Heart left ventricle (tissue), 16 donors: ENCODE measurements around the gene BRF1. TPM values are rescaled to one million over a fixed set of nuclear protein-coding genes. Genes with fewer than 3 reads are reported as not detected.
"Not testable (repeated sequence)": the region's sequence is repeated elsewhere in the genome, so short reads cannot be mapped to it uniquely, and the experiment has no call there.

Experiments
- ATAC-seq, 4 donors: fragments of 200-7000 bp; cut with Tn5 transposase; one replicate each; pipeline ENCODE4 v1.9.1; 2020 to 2022; ENCODE audit warnings: moderate library complexity in 4 of 4, mild to moderate bottlenecking in 3 of 4, moderate number of reproducible peaks in 1 of 4
- DNase-seq, 5 donors: peaks; one replicate each; pipeline ENCODE4 v3.0.0-alpha.2; 2020
- H3K27ac ChIP-seq, 12 donors: fragments of 200-600 bp; sonication (generic) in 4 of 12; one replicate each; pipeline versions ENCODE4 v1.5.0 to v1.8.0; 2016 to 2022; ENCODE audit warnings: mild to moderate bottlenecking in 2 of 12
- H3K27me3 ChIP-seq, 9 donors: fragments of 200-600 bp; sonication (generic) in 2 of 9; one replicate each; pipeline versions ENCODE4 v1.5.1 to v1.8.0; 2016 to 2022; ENCODE audit warnings: mild to moderate bottlenecking in 3 of 9
- H3K36me3 ChIP-seq, 9 donors: fragments of 200-600 bp; sonication (generic) in 2 of 9; one replicate each; pipeline versions ENCODE4 v1.5.0 to v1.8.0; 2018 to 2022; ENCODE audit warnings: mild to moderate bottlenecking in 2 of 9
- H3K4me1 ChIP-seq, 12 donors: fragments of 200-600 bp; sonication (generic) in 4 of 12; one replicate each; pipeline versions ENCODE4 v1.5.0 to v1.8.0; 2016 to 2022; ENCODE audit warnings: mild to moderate bottlenecking in 3 of 12
- H3K4me3 ChIP-seq, 12 donors: fragments of 200-600 bp; sonication (generic) in 4 of 12; one replicate each; pipeline versions ENCODE4 v1.5.0 to v1.8.0; 2017 to 2022; ENCODE audit warnings: mild to moderate bottlenecking in 9 of 12, moderate library complexity in 4 of 12
- H3K9me3 ChIP-seq, 12 donors: fragments of 200-600 bp; sonication (generic) in 4 of 12; one replicate each; pipeline versions ENCODE4 v1.5.0 to v1.8.0; 2016 to 2022; ENCODE audit warnings: mild to moderate bottlenecking in 1 of 12
- CTCF ChIP-seq, 12 donors: fragments of 200-600 bp; sonication (generic) in 4 of 12; IDR thresholded peaks; one replicate each; pipeline versions ENCODE4 v1.5.0 to v1.8.0; 2018 to 2022; ENCODE audit warnings: antibody characterized with exemption in 12 of 12, mild to moderate bottlenecking in 5 of 12
- POLR2A ChIP-seq, 2 donors: fragments of 450-650 bp; IDR thresholded peaks; one replicate each; pipeline ENCODE4 v1.6.1; 2017; ENCODE audit warnings: antibody characterized with exemption in 2 of 2, mild to moderate bottlenecking in 2 of 2, moderate library complexity in 2 of 2
- WGBS, 4 donors: extraction: QIAGEN DNeasy Blood & Tissue Kit in 2 of 4; methylation state at CpG; one replicate each; pipeline versions ENCODE4 v1.1.5 to v1.1.7; 2013 to 2018; 5-methylcytosine and 5-hydroxymethylcytosine counted together
- intact Hi-C, 10 donors: fragments of 100-400 bp; cut with DNase I; formaldehyde crosslinking; loops; one replicate each; pipeline versions ENCODE4 v1.11.1 to v1.14.2; 2022
- polyA plus RNA-seq, 2 donors: library from polyadenylated mRNA; stranded (reverse); fragments of 200-250 nt; gene quantifications; one replicate each; pipeline ENCODE4 v1.2.3, GENCODE V29; 2013
- total RNA-seq, 9 donors: library from RNA; depleted of rRNA in 2 of 9; stranded (reverse); fragments of >200 nt in 2 of 9; fragmentation: NEBNext Ultra II Directional in 3 of 9; extraction: Animal tissue kit (Norgen Biotek cat#: 25700) in 3 of 9; gene quantifications; one replicate each; pipeline versions ENCODE4 v1.1.0 to v1.2.4, GENCODE V29; 2016 to 2023
- donor health status: ischemic (EF 13 %, LVEDD 7.1; RV severe dilation, severe dysfunction).
- donor health status: healthy with polysubstance abuse.
- donor health status: DM: no; HTN: yes; CAD: no.
- donor health status: DM: no; HTN: no; CAD: no.
- donor health status: ischemic (EF 25% LVEDD 6.9; RV normal size, moderate dysfunction).
- donor health status: ischemic (EF 25% LVEDD 5.7; RV mildly dilated, moderate dysfunction).
- donor health status: healthy.
- donor health status: DM: yes; HTN: yes; CAD: no.
- donor health status: ischemic (EF 35%, LVEDD 5.7; RV mildly dilated, moderate dysfunction).
- donor health status: nonischemic (EF 11% LVEDD 7.7; RV severe dilation, severe dysfunction).
- donor health status: DM: yes; HTN: yes; CAD: no.
- donor health status: PGD.
- donor health status: ischemic (EF 29% LVEDD 5.4; RV normal size, mild dysfunction).
- donor health status: nonischemic (EF 23%, LVEDD 6.1; RV moderate dilation, normal function).

BRF1 gene
- total and polyA plus RNA-seq, 11 donors, result 13.3 to 25.3 (median 18.7) TPM

DNA sequence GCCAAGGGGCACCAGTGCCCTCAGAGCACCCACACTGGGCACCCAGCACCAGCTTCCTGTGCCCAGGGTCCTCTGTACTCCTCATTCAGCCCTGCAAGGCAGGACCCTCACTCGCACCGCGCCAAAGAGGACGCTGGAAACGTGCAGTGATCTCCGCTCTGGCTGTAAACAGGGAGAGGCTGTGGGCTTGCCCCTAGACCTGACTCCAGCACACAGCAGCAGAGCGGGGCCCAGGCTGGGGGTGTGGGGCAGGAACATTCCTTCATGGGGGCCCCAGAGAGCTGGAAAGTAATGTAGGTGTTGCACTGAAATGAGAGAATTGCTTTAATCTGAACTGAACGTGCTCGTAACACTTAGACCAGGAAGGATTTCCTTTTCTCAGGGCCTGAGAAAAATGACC is 5.0 kb upstream of the BRF1 start:
- H3K27ac ChIP-seq, result peak overlapping the region in 1 of 12 donors; percentile 20
- H3K27me3 ChIP-seq, result no peaks in the 10 kb centered on the region
- WGBS, 4 donors, result 80 to 92% (median 82%) methylated on average over 8 to 9 of the region's 9 CpGs
- no peaks in the 10 kb centered on the region for H3K9me3 ChIP-seq
- peaks cover 0 to 19% (median 0%) of the 10 kb centered on the region in 12 donors for H3K4me1 ChIP-seq
- no peak for DNase-seq
- ATAC-seq, result no peak
- intact Hi-C loops, result no loop called here
- no peaks in the 10 kb centered on the region for H3K36me3 ChIP-seq
- no peak overlapping the region for H3K4me3 ChIP-seq
- TF ChIP-seq CTCF (IDR thresholded peaks at IDR 0.05) (no peak), POLR2A (IDR thresholded peaks at IDR 0.05) (no peak)

DNA sequence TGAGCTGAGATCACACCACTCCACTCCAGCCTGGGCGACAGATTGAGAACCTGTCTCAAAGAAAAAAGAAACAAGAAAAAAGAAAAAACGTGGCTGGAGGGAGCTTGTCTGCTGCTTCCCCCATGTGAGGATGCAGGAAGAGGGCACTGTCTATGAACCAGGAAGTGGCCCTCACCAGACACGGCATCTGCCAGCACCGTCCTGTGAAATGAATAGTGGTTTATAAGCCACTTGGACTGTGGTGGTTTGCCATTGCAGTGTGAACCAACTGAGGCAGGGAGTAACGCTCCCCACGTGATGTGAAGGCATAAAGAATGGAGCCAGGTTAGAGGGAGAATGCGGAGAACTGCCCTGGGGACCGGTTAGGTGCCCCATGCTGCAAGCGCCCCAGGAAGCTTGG is 4.5 kb upstream of the BRF1 start:
- peak overlapping the region in 1 of 12 donors; percentile 20 for H3K27ac ChIP-seq
- DNase-seq (no peak), ATAC-seq (no peak)
- H3K4me3 ChIP-seq, result no peak overlapping the region
- no peaks in the 10 kb centered on the region for H3K36me3 ChIP-seq
- peaks cover 0 to 19% (median 0%) of the 10 kb centered on the region in 12 donors for H3K4me1 ChIP-seq
- TF ChIP-seq POLR2A (IDR thresholded peaks at IDR 0.05) (no peak), CTCF (IDR thresholded peaks at IDR 0.05) (no peak)
- intact Hi-C loops, result no loop called here
- no peaks in the 10 kb centered on the region for H3K27me3 ChIP-seq
- H3K9me3 ChIP-seq, result no peaks in the 10 kb centered on the region
- WGBS, 4 donors, result 79 to 87% (median 84%) methylated on average over 9 of the region's 9 CpGs

- H3K36me3 ChIP-seq, result no peaks in the 10 kb centered on the region
- ATAC-seq (no peak), DNase-seq (no peak)
- intact Hi-C loops, result loop anchor here in 3 of 10 donors (5.0 kb wide), 2 partner anchors 48 to 188 kb away; partner anchors contain the start of gene TEDC1 (in 1 of the 3)
- TF ChIP-seq POLR2A (IDR thresholded peaks at IDR 0.05), result no peak
- H3K9me3 ChIP-seq, result no peaks in the 10 kb centered on the region
- H3K4me3 ChIP-seq, result no peak overlapping the region
- H3K27me3 ChIP-seq, result no peaks in the 10 kb centered on the region
- peaks cover 0 to 26% (median 5%) of the 10 kb centered on the region in 12 donors for H3K4me1 ChIP-seq
- WGBS, 4 donors, result 81 to 91% (median 88%) methylated on average over 9 of the region's 9 CpGs
- H3K27ac ChIP-seq, result no peak overlapping the region
Observed at GRCh38 chr14:105304565-105304964, 3.8 kb upstream of the BRF1 start.

DNA sequence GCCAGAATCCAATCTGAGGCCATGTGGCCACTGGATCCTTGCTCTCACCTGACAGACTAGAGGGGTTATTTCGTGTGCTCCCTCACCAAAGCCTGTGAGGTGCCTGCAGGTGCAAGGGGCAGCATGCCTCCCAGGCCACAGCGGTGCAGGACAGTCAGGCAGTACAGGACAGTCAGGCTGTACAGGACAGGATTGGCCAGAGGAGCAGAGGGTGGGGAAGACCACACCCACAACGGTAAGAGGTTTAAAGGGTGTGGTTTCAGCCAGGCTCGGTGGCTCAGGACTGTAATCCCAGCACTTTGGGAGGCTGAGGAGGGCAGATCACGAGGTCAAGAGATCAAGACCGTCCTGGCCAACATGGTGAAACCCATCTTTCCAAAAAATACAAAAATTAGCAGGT is 3.1 kb upstream of the BRF1 start:
- TF ChIP-seq POLR2A (IDR thresholded peaks at IDR 0.05) (no peak), CTCF (IDR thresholded peaks at IDR 0.05) (no peak)
- ATAC-seq (no peak), DNase-seq (no peak)
- H3K27me3 ChIP-seq, result no peaks in the 10 kb centered on the region
- no peaks in the 10 kb centered on the region for H3K9me3 ChIP-seq
- H3K36me3 ChIP-seq, result no peaks in the 10 kb centered on the region
- no peak overlapping the region for H3K4me3 ChIP-seq
- intact Hi-C loops, result loop anchor here in 3 of 10 donors (5.0 kb wide), 2 partner anchors 48 to 188 kb away; partner anchors contain the start of gene TEDC1 (in 1 of the 3)
- 74 to 81% (median 79%) methylated on average over 5 to 6 of the region's 6 CpGs for WGBS, 4 donors
- peaks cover 0 to 32% (median 11%) of the 10 kb centered on the region in 12 donors for H3K4me1 ChIP-seq
- H3K27ac ChIP-seq, result no peak overlapping the region

DNA sequence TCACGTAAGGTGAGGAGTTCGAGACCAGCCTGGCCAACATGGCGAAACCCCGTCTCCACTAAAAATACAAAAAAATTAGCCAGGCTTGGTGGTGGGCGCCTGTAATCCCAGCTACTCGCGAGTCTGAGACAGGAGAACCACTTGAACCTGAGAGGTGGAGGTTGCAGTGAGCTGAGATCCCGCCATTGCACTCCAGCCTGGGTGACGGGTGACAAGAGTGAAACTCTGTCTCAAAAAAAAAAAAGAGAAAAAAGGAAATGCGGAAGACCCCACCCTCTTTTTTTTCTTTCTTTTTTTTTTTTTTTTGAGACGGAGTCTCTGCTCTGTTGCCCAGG is 1.1 kb upstream of the BRF1 start:
- not testable (repeated sequence) for H3K36me3 ChIP-seq, H3K9me3 ChIP-seq, H3K27me3 ChIP-seq, ATAC-seq, DNase-seq
- WGBS, 4 donors, result 74 to 83% (median 78%) methylated on average over 11 of the region's 11 CpGs
- Histone ChIP-seq H3K27ac (peak overlapping the region in 9 of 12 donors; percentile 85 to 97 (median 94)), H3K4me3 (peak overlapping the region in 10 of 12 donors; percentile 75 to 98 (median 88)), H3K4me1 (peaks cover 0 to 42% (median 16%) of the 10 kb centered on the region in 12 donors)
- intact Hi-C loops, result loop anchor here in 3 of 10 donors (2.0 to 5.0 kb wide), 3 partner anchors 13 to 190 kb away; partner anchors contain the start of genes PACS2 (in 1 of the 3) and TEDC1 (in 1 of the 3)
